Measurements from ENCODE around the gene SLC22A31.
A peak's percentile ranks its signal among the peaks of the same experiment; 100 is the strongest.

The SLC22A31 gene

GRCh38 chr16:89164847-89165680 lies 35.3 kb downstream of the SLC22A31 start:
- no peak for DNase-seq

- no peak for DNase-seq
These were observed 35.9 kb downstream of the SLC22A31 start for GRCh38 chr16:89164436-89164835.

- no peak for DNase-seq
These were observed 37.0 kb downstream of the SLC22A31 start for GRCh38 chr16:89163297-89163696.

GRCh38 chr16:89161763-89162713 lies 38.3 kb downstream of the SLC22A31 start:
- DNase-seq = no peak

GRCh38 chr16:89160977-89161701 lies 39.2 kb downstream of the SLC22A31 start:
- DNase-seq = no peak

GRCh38 chr16:89159850-89160354 lies 40.4 kb downstream of the SLC22A31 start:
- DNase-seq = no peak

GRCh38 chr16:89159066-89159849 lies 41.1 kb downstream of the SLC22A31 start:
- DNase-seq = no peak

- no peak for DNase-seq
These were observed 42.6 kb downstream of the SLC22A31 start for GRCh38 chr16:89157778-89158177.

GRCh38 chr16:89156740-89157645 lies 43.3 kb downstream of the SLC22A31 start:
- DNase-seq = no peak

- no peak for DNase-seq
These were observed 44.2 kb downstream of the SLC22A31 start for GRCh38 chr16:89155851-89156739.

GRCh38 chr16:89155184-89155679 lies 45.1 kb downstream of the SLC22A31 start:
- peak; percentile 59 for DNase-seq

- DNase-seq = no peak
These were observed 45.8 kb downstream of the SLC22A31 start for GRCh38 chr16:89154390-89155183.

GRCh38 chr16:89153848-89154271 lies 46.5 kb downstream of the SLC22A31 start:
- DNase-seq = no peak

GRCh38 chr16:89152831-89153700 lies 47.3 kb downstream of the SLC22A31 start:
- DNase-seq = no peak

GRCh38 chr16:89150981-89151380 lies 49.4 kb downstream of the SLC22A31 start:
- no peak for DNase-seq

- DNase-seq = no peak
These were observed 50.1 kb downstream of the SLC22A31 start for GRCh38 chr16:89150090-89150835.

GRCh38 chr16:89149386-89149785 lies 51.0 kb downstream of the SLC22A31 start:
- no peak for DNase-seq

Measured in fibroblast of skin of abdomen (primary cell).